H1 (cell line): ENCODE measurements around the gene ARFGEF3. TPM values are rescaled to one million over a fixed set of nuclear protein-coding genes. Genes with fewer than 3 reads are reported as not detected.
A peak's percentile ranks its signal among the peaks of the same experiment; 100 is the strongest.

ENCODE experiments used
- CTCF ChIA-PET: fragments of 300-600 bp; sonication (Branson Sonifier 250); formaldehyde crosslinking; loops from one replicate; lab custom pipeline; 2021; ENCODE audit not compliant: partially characterized antibody; lab: Charles Lee
- POLR2A ChIA-PET: fragments of 300-600 bp; sonication (Branson Sonifier 250); formaldehyde crosslinking; loops from one replicate; lab custom pipeline; 2021; ENCODE audit warnings: inconsistent platforms; ENCODE audit not compliant: partially characterized antibody; lab: Charles Lee
- DNase-seq, 2 experiments: peaks; one replicate each; pipeline versions ENCODE4 v3.0.0 to v3.0.0-alpha.2; 2010 to 2022; ENCODE audit warnings: low spot score in 2 of 2, low read depth in 1 of 2, mixed read lengths in 1 of 2
- FAIRE-seq: peaks from 2 replicates; lab custom pipeline; 2011; peaks lifted over from hg19 to GRCh38; lab: Jason Lieb, UNC
- H2AFZ ChIP-seq: 2 replicates; pipeline ENCODE4 v1.8.1; 2012; ENCODE audit warnings: low read length, inconsistent platforms
- H2AK5ac ChIP-seq: 2 replicates; pipeline ENCODE4 v1.6.1; 2013; ENCODE audit warnings: low read depth, low read length
- H2BK120ac ChIP-seq: replicated peaks from 2 replicates; pipeline ENCODE3; 2013; ENCODE audit warnings: low read depth, low read length, inconsistent platforms
- H2BK12ac ChIP-seq: 2 replicates; pipeline ENCODE4 v1.6.1; 2013; ENCODE audit warnings: low read depth, low read length
- H2BK15ac ChIP-seq: 2 replicates; pipeline ENCODE4 v1.6.1; 2013; ENCODE audit warnings: low read length
- H2BK20ac ChIP-seq: 2 replicates; pipeline ENCODE4 v1.6.1; 2013; ENCODE audit warnings: low read length
- H2BK5ac ChIP-seq: 2 replicates; pipeline ENCODE4 v1.6.1; 2013; ENCODE audit warnings: low read depth, low read length
- H3K14ac ChIP-seq: 2 replicates; pipeline ENCODE4 v1.6.1; 2013; ENCODE audit warnings: inconsistent platforms; ENCODE audit not compliant: insufficient read length
- H3K18ac ChIP-seq: 2 replicates; pipeline ENCODE4 v1.6.1; 2013; ENCODE audit warnings: low read length; ENCODE audit errors: extremely low read depth
- H3K23ac ChIP-seq: 2 replicates; pipeline ENCODE4 v1.6.1; 2013; ENCODE audit warnings: inconsistent platforms; ENCODE audit not compliant: insufficient read length
- H3K23me2 ChIP-seq: 2 replicates; pipeline ENCODE4 v1.6.1; 2013; ENCODE audit warnings: low read depth, low read length
- H3K27ac ChIP-seq: 2 replicates; pipeline ENCODE4 v1.6.1; 2011; ENCODE audit warnings: low read depth, low read length, inconsistent platforms
- H3K27me3 ChIP-seq, 4 experiments: replicated peaks in 1 of 4; 1 replicate in 1 of 4; 2 replicates in 3 of 4; pipeline versions ENCODE4 v1.6.1 to v1.8.1; 2011 to 2013; ENCODE audit warnings: low read length in 3 of 4, mild to moderate bottlenecking in 3 of 4, inconsistent platforms in 2 of 4, mixed read lengths in 2 of 4, moderate library complexity in 1 of 4; ENCODE audit not compliant: control insufficient read depth in 3 of 4, insufficient read depth in 3 of 4; ENCODE audit errors: extremely low read depth in 1 of 4
- H3K36me3 ChIP-seq, 4 experiments: 2 replicates each; pipeline versions ENCODE4 v1.6.1 to v1.8.1; 2011 to 2013; ENCODE audit warnings: mild to moderate bottlenecking in 4 of 4, low read length in 3 of 4, moderate library complexity in 2 of 4, control low read depth in 1 of 4, inconsistent platforms in 1 of 4; ENCODE audit not compliant: insufficient read depth in 4 of 4, control insufficient read depth in 2 of 4
- H3K4ac ChIP-seq: replicated peaks from 2 replicates; pipeline ENCODE3; 2013; ENCODE audit warnings: low read length, low read depth, mixed read lengths, inconsistent platforms; ENCODE audit not compliant: insufficient read length
- H3K4me1 ChIP-seq, 4 experiments: replicated peaks in 1 of 4; 1 replicate in 1 of 4; 2 replicates in 3 of 4; pipeline versions ENCODE4 v1.6.1 to v1.8.1; 2011 to 2013; ENCODE audit warnings: low read length in 3 of 4, inconsistent platforms in 2 of 4, mixed read lengths in 1 of 4; ENCODE audit not compliant: insufficient read depth in 4 of 4, control insufficient read depth in 3 of 4
- H3K4me2 ChIP-seq, 2 experiments: 2 replicates each; pipeline versions ENCODE4 v1.6.1 to v1.8.1; 2011 to 2013; ENCODE audit warnings: low read depth in 2 of 2, low read length in 2 of 2, control low read depth in 1 of 2, inconsistent platforms in 1 of 2, mild to moderate bottlenecking in 1 of 2; ENCODE audit not compliant: insufficient read depth in 1 of 2
- H3K4me3 ChIP-seq, 4 experiments: fragments of 200-600, 300-600 bp in 1 of 4; sonication (generic), shearing (Covaris generic), sonication (Bioruptor Twin) in 1 of 4; 2 replicates each; pipeline versions ENCODE4 v1.5.1 to v1.8.1; 2011 to 2016; ENCODE audit warnings: low read length in 4 of 4, low read depth in 3 of 4, control low read depth in 2 of 4, inconsistent platforms in 2 of 4, mild to moderate bottlenecking in 2 of 4, mixed read lengths in 1 of 4, moderate library complexity in 1 of 4; ENCODE audit not compliant: insufficient read depth in 2 of 4; ENCODE audit errors: extremely low read depth in 1 of 4
- H3K56ac ChIP-seq: replicated peaks from 2 replicates; pipeline ENCODE3; 2013; ENCODE audit warnings: low read depth, mild to moderate bottlenecking, mixed read lengths, low read length, inconsistent platforms; ENCODE audit not compliant: insufficient read length
- H3K79me1 ChIP-seq: 2 replicates; pipeline ENCODE4 v1.6.1; 2013; ENCODE audit warnings: low read depth, low read length, control low read depth
- H3K79me2 ChIP-seq, 2 experiments: 2 replicates each; pipeline versions ENCODE4 v1.6.1 to v1.8.1; 2012 to 2013; ENCODE audit warnings: low read length in 2 of 2, mild to moderate bottlenecking in 2 of 2, inconsistent platforms in 1 of 2; ENCODE audit not compliant: insufficient read depth in 2 of 2, control insufficient read depth in 1 of 2
- H3K9ac ChIP-seq, 4 experiments: replicated peaks in 1 of 4; 1 replicate in 1 of 4; 2 replicates in 3 of 4; pipeline versions ENCODE4 v1.6.1 to v1.8.1; 2011 to 2013; ENCODE audit warnings: low read depth in 3 of 4, low read length in 3 of 4, control low read depth in 2 of 4, mild to moderate bottlenecking in 2 of 4, moderate library complexity in 2 of 4, inconsistent platforms in 1 of 4; ENCODE audit errors: extremely low read depth in 1 of 4
- H3K9me3 ChIP-seq, 2 experiments: 2 replicates each; pipeline versions ENCODE4 v1.6.1 to v1.8.1; 2012 to 2013; ENCODE audit warnings: mild to moderate bottlenecking in 2 of 2, moderate library complexity in 2 of 2, control low read depth in 1 of 2, inconsistent platforms in 1 of 2, low read depth in 1 of 2, low read length in 1 of 2, mixed read lengths in 1 of 2; ENCODE audit not compliant: insufficient read depth in 2 of 2
- H4K20me1 ChIP-seq, 2 experiments: replicated peaks in 1 of 2; 2 replicates each; pipeline versions ENCODE3 to v1.8.1; 2011 to 2013; ENCODE audit warnings: inconsistent platforms in 2 of 2, low read length in 2 of 2, mild to moderate bottlenecking in 1 of 2; ENCODE audit not compliant: insufficient read depth in 2 of 2, control insufficient read depth in 1 of 2
- H4K5ac ChIP-seq: 2 replicates; pipeline ENCODE4 v1.6.1; 2013; ENCODE audit warnings: low read length, low read depth, mixed read lengths, inconsistent platforms; ENCODE audit not compliant: insufficient read length
- H4K8ac ChIP-seq: 2 replicates; pipeline ENCODE4 v1.8.0; 2013; ENCODE audit warnings: mild to moderate bottlenecking, moderate library complexity, low read length, inconsistent platforms; ENCODE audit not compliant: insufficient read depth; ENCODE audit errors: extremely low read depth
- H4K91ac ChIP-seq: replicated peaks from 2 replicates; pipeline ENCODE3; 2013; ENCODE audit warnings: low read length, mixed read lengths, inconsistent platforms; ENCODE audit not compliant: insufficient read length
- E2F6 ChIP-seq: IDR thresholded peaks from 2 replicates; pipeline ENCODE4 v1.6.1; 2012; ENCODE audit warnings: inconsistent platforms
- POU5F1 ChIP-seq: IDR thresholded peaks from 2 replicates; pipeline ENCODE4 v1.6.1; 2011; ENCODE audit warnings: low read depth, mild to moderate bottlenecking, low read length, moderate library complexity
- RAD21 ChIP-seq, 2 experiments: IDR thresholded peaks in 1 of 2; conservative IDR thresholded peaks in 1 of 2; 2 replicates each; pipeline ENCODE4 v1.6.1; 2011; ENCODE audit warnings: low read depth in 2 of 2, low read length in 2 of 2, improper control_type of control experiment in 1 of 2, inconsistent platforms in 1 of 2, mild to moderate bottlenecking in 1 of 2, moderate library complexity in 1 of 2
- RNF2 ChIP-seq: fragments of 200-900, 300-1000 bp; sonication (generic); IDR thresholded peaks from 2 replicates; pipeline ENCODE4 v1.7.1; 2016; ENCODE audit warnings: borderline replicate concordance, low read depth, mild to moderate bottlenecking, antibody characterized with exemption, low read length; ENCODE audit not compliant: poor library complexity, severe bottlenecking; ENCODE audit errors: missing control alignments
- SP2 ChIP-seq: IDR thresholded peaks from 2 replicates; pipeline ENCODE4 v1.6.1; 2012; ENCODE audit warnings: mild to moderate bottlenecking, low read length, inconsistent platforms
- WGBS, 2 experiments: shearing (Covaris generic) in 1 of 2; methylation state at CpG; one replicate each; pipeline versions ENCODE4 v1.1.6 to v1.1.7; 2013 to 2015; ENCODE audit warnings: low lambda C conversion rate in 2 of 2, mixed read lengths in 2 of 2, inconsistent platforms in 1 of 2, low coverage in 1 of 2, missing lambda C conversion rate in 1 of 2; ENCODE audit not compliant: insufficient replicate concordance in 2 of 2, insufficient coverage in 1 of 2, insufficient read length in 1 of 2; ENCODE audit errors: extremely low coverage in 1 of 2, missing lambda C conversion rate in 1 of 2; 5-methylcytosine and 5-hydroxymethylcytosine counted together
- polyA plus RNA-seq, 7 experiments: library from polyadenylated mRNA; depleted of rRNA in 3 of 7; stranded (reverse) in 5 of 7; unstranded in 2 of 7; fragments of >200 nt in 5 of 7; fragments of 200-250 nt in 2 of 7; gene quantifications; 1 replicate in 5 of 7; 2 replicates in 1 of 7; 4 replicates in 1 of 7; pipeline versions ENCODE4 v1.2.1 to v1.2.3, GENCODE V29; 2011 to 2013; ENCODE audit warnings: missing spikeins in 2 of 7, mixed read lengths in 2 of 7
- total RNA-seq: library from RNA; stranded (reverse); fragmentation: NEBNext Ultra II Directional; extraction: Animal tissue kit (Norgen Biotek cat#: 25700); gene quantifications from 2 replicates; pipeline ENCODE4 v1.2.1, GENCODE V29; 2021

The ARFGEF3 gene
- total and polyA plus RNA-seq, 2 of the 8 experiments (the other 6 are each of a cell fraction or from before 2014, with no cell fraction given), result 5.8 to 23.2 TPM

DNA sequence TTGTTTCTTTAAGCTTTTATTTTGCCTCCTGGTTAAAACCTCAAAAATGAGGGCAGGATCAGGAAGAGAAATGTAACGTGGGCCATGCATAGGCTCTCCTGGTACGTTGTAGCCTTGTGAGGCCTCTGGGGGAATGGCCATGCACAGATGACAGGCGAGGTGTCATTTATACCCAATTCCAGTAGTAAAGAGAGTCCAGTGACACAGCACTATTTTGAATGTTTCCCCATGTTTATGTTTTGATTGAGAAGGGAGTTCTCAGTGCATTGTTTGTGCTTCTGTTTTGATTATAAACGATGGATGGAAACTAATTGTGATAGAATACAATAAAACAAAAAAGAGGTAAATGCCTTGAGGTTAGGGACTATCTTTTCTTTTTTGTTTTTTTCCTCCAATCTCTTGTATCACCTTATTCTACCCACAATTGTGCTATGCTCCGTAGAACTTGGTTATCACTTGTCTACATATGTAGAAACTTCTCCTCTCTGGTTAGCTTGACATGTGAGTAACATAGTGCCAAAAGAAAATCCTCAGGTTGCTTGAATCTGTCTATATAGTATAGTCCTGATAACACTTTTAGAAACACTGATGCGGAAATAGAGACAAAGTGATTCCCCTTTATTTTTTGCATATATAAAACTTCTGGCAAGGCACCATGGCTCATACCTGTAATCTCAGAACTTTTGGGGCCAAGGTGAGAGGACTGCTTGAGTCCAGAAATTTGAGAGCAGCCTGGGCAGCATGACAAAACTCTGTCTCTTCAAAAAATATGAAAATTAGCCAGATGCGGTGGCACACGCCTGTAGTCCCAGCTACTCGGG lies 209.1 kb downstream of the ARFGEF3 start:
- Histone ChIP-seq H3K4me1 (0 out of 7 replicates have a peak, but pooled peaks cover 0 to 3% (median 0%) of the 10 kb centered on the region in 4 experiments), H4K20me1 (no peaks in the 10 kb centered on the region), H3K4ac (no peak overlapping the region), H3K9me3 (no peaks in the 10 kb centered on the region), H3K14ac (no peak overlapping the region), H3K56ac (no peak overlapping the region), H2BK120ac (peak overlapping the region; percentile 54), H2BK5ac (no peak overlapping the region), H3K27me3 (no peaks in the 10 kb centered on the region), H3K27ac (no peak overlapping the region), H2AFZ (no peak overlapping the region), H3K18ac (no peak overlapping the region), H2BK15ac (no peak overlapping the region), H3K36me3 (no peaks in the 10 kb centered on the region), H3K79me2 (no peaks in the 10 kb centered on the region), H3K4me3 (no peak overlapping the region), H3K23me2 (no peaks in the 10 kb centered on the region), H4K91ac (no peak overlapping the region), H3K79me1 (no peaks in the 10 kb centered on the region), H3K9ac (no peak overlapping the region), H2BK12ac (no peak overlapping the region), H4K5ac (no peak overlapping the region), H4K8ac (no peak overlapping the region), H2AK5ac (no peak overlapping the region), H3K23ac (no peak overlapping the region), H3K4me2 (no peak overlapping the region), H2BK20ac (no peak overlapping the region)
- FAIRE-seq, result no peak
- WGBS, 2 experiments, result 84% methylated on average over 9 of the region's 9 CpGs; no CpG with 5 or more reads in 1 of the 2 experiments
- ChIA-PET POLR2A (no interaction called here), CTCF (interaction anchor here (1.0 to 1.1 kb wide), 2 partner anchors 42 to 365 kb away, joined by 3 read pairs; no protein-coding TSS in a partner anchor)
- DNase-seq, result no peak
- no peak for TF ChIP-seq RAD21 (IDR thresholded peaks at IDR 0.05 in 1 of 2, conservative IDR thresholded peaks at IDR 0.05 in 1 of 2; ENCODE audit: low read depth in 2 of 2, low read length in 2 of 2)
- no peak for TF ChIP-seq E2F6
- TF ChIP-seq RNF2, result no peak
- no peak for TF ChIP-seq POU5F1
- TF ChIP-seq SP2, result no peak
